Keratinocyte (primary cell): ENCODE measurements around the gene TMEM181.

Experiments
- CTCF ChIP-seq, 3 experiments: IDR thresholded peaks in 1 of 3; conservative IDR thresholded peaks in 1 of 3; optimal IDR thresholded peaks in 1 of 3; 2 replicates in 2 of 3; 3 replicates in 1 of 3; pipeline versions ENCODE3 to v1.5.1; 2011; ENCODE audit warnings: low read length in 3 of 3, mild to moderate bottlenecking in 3 of 3, moderate library complexity in 2 of 3, control low read depth in 1 of 3, inconsistent platforms in 1 of 3; ENCODE audit not compliant: insufficient read depth in 2 of 3; ENCODE audit errors: extremely low read depth in 1 of 3
- EZH2 ChIP-seq: IDR thresholded peaks from one replicate; pipeline ENCODE4 v1.6.1; 2012; ENCODE audit warnings: inconsistent platforms, mild to moderate bottlenecking, low read length, moderate library complexity

GRCh38 chr6:158655569-158656450, 95.9 kb downstream of the TMEM181 start:
- TF ChIP-seq EZH2 (no peak), CTCF (optimal IDR thresholded peaks at IDR 0.05 in 1 of 3, IDR thresholded peaks at IDR 0.05 in 1 of 3, conservative IDR thresholded peaks at IDR 0.05 in 1 of 3; ENCODE audit: extremely low read depth in 1 of 3, insufficient read depth in 2 of 3, low read length in 3 of 3) (no peak)
